Amniotic stem cell (primary cell): ENCODE measurements around the gene INS.

Source experiments
- DNase-seq: peaks from one replicate; lab custom pipeline; 2025; lab: John Stamatoyannopoulos, UW

INS gene

DNA sequence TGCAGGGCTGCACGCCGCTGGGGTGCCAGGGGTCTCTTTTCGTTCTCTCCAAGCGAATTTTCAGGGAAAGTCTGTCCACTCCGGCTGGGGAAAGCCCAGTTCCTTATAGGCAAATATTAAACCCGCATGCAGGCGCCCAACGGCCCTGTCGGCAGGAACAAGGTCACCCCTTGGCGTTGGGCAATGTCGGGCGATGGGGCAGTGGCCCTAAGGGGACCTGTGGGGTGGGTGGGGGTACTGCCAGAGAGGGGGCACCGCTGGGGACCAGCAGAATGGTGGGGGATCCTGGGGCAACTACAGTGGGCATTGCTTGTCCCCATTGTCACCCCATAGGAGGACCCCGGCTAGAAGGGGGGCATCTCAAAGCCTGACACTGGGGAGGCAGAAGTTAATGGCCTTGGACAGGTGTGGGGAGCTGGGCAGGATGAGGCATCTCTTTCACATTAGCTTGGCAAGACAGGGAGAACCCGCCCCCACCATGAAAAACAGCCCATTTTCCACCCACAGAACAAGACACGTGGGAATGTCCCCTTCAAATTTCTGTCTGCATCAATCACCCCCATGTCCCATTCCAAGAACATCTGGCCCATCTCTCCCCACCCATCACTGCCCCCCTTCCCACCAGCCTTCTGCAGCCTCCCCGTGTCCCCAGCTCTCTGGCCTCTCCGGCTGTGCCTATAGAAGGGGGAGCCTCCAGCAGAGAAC, 16.3 kb downstream of the INS start:
- no peak for DNase-seq

DNA sequence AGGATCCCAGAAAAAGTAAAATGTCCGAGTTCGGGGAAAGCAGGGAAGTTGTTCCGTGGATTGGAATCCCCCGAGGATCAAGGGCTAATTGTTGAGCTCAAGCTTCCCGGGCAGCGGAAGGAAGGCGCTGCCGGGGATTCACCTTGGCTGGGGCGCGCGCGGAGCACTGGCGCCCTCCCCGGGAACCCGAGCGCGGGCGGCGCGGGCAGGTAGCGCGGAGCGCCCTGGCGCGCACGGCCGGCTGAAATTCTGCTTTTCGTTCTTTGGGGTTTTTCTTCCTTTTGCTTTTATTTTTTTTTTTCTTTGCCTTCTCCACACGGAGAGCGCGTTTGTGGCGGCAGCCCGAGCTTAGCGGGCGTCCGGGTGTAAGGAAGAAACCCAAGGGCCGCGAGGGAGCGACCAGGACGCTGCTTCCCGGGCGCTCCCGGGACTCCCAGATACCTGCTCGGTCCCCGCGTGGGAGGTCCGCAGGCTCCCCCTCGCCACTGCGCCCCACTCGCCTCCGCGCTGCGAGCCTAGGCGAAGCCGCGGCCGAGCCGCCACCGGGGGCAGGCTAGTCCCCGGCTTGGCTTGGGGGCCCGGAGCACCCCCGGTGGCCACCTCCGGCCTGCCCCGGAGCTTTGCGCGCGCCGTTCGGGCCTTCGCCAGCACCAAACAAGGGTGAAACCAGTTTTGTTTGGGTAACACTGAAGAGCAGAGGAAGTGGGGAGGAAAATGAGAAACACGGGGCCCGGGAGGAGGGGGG, 17.0 kb downstream of the INS start:
- DNase-seq: no peak

DNA sequence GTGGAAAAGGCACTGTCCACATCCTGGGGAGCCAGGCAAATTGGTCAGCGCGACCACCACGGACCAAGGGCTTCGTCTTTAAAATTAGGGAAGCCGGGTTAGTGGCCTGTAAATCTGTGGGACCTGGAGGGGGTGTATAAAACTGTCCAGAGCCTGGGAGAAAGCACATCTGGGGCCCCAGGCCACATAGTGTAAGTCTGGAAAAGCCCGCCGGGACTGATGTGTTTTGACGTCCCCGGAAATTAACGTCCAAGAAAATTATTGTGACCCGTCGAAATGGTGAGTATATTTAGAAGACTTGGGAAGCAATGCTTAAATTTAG, 17.6 kb downstream of the INS start:
- no peak for DNase-seq

DNA sequence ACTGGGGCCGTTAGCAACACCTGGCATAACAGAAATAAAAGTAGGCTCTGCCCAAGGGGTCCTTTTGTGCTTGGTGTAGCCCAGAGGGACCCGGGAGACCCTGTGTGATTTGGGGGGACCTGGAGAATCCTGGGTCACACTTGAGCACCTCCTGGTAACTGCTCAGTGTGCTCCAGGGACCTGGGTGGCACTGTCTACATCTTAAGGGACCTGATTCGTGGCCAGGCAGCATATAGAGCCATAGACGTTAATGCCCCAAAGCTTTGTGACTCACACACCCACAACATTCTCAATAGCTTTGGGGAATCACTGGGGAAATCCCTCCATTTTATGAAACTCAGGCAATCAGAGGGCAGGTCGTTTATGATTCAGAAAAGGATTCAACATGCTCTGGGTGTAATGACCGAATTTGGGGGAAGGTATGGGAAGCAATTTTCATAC, 18.2 kb downstream of the INS start:
- peak; percentile 19 for DNase-seq

DNA sequence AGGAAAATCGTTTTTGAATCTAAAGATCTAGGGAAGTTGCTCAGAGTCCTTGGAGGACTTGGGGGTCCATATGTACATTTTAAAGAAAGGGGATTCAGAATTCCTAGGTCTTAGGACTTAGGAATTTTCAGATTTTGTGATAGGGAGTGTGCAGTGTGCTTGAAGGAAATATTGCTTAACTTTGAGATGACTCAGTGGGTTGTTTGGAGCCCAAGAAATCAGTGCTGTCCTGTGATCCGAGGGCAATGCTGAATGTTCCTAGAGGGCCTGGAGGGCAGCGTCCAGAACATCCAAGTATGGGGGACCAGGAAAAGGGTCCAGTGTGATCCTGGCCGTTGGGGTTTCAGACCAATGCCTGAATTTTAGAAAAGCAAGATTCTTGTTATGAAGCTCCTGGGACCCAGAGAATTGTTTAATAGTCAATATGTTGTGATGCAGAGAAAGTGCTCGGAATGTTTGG, 18.7 kb downstream of the INS start:
- DNase-seq: no peak

DNA sequence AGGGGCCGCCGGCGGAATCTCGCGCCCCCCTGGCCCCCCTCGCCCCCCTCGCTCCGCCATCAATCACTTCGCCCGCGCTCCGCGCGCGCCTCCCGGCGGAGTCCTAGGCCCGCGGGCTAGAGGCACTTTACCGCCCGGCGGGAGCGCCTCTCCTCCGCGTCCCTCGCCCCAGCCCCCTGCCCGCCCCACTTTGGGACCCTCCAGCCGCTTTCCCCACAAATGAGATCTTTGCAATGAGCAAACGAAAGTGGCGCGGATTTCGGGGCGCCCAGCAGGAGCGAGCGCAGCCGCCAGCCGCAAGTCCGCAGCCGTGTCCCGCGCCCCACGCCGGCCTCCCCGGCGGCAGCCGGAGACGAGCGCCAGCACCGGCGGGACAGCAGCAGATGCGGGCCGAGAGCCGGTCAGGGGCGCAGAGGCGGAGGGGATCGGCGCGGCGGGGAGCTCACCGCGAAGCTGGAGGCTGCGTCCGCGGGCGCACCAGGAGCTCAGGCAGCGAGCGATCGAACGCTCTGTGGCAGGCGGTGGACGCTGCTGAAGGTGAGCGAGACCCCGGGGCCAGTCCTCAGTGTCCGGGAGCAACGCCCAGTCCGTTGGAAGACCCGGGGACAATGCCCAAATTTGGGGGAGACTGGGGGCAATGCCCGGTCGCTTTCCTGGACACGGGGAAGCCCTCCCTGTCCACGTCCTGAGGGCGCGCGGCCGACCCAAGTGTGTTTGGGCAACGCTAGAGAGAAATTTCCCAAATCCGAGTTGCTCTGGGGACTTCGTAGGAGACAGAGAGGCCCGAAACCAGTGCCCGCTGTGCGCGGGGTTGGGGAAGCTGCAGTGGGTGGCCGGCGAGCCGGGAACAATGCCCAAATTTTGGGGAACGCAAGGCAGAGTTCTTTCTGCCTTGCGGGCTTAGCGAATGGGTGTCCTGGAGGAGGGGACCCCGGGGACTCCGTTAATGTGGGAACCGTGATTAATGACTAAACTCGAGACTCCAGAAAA, 20.3 kb downstream of the INS start:
- DNase-seq: no peak

GRCh38 chr11:2139621-2140337, 21.2 kb downstream of the INS start:
- no peak for DNase-seq

DNA sequence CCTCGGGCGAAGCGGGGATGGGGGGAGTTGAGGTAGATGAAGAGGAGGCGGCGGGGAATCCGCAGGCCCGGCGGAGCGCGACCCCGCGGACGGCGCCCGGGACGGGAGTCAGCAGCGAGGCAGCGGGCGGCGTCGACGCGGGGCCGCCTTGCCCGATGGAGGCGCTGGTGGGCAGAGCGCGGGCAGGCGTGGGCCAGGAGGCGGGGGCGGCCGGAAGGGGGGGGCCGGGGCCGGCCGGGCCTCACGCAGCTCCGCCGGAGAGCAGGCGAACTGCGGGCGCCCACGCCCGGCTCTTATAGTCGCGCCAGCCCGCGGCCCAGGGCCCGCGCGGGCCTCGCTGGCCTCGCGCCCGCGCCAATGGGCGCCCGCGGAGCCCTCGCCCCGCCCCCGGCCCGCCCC, 21.9 kb downstream of the INS start, which contains the start of gene IGF2:
Gene IGF2, minus strand, starts transcription at position 267 of the 399 bp plus-strand sequence. CDS start 3,866 bp downstream, outside the sequence.
- no peak for DNase-seq

DNA sequence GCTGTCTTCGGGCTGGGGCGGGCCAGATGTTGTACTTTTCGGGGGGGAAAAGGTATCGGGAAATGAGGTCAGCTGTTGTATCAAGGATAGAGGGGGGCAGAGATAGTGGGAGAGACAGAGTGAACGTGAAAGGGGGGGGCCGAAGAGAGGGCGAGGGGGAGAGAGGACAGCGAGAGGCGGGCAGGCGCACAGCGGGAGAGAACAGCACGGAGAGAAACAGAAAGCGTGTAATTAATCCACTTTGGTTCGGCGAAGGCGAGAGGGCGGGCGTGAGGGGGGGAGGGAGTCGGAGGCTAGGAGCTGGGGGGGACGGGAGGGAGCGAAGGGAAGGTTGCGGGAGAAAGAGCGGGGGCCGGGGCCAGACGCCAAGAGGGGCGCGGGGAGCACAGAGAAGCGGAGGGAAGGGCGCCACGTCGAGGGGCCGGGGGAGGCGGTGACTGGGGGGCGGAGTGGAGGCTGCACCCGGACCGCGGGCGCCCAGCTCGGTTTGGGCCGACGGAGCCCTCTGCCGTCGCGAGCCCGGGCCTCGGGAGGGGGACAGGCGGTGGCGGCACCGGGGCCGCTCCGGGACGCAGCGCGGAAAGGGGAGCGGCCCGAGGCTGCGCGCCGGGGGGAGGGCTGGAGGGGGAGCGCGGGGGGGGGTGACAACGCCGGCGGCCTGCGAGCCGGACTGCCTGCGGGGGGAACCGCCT, 22.4 kb downstream of the INS start:
- DNase-seq: no peak

DNA sequence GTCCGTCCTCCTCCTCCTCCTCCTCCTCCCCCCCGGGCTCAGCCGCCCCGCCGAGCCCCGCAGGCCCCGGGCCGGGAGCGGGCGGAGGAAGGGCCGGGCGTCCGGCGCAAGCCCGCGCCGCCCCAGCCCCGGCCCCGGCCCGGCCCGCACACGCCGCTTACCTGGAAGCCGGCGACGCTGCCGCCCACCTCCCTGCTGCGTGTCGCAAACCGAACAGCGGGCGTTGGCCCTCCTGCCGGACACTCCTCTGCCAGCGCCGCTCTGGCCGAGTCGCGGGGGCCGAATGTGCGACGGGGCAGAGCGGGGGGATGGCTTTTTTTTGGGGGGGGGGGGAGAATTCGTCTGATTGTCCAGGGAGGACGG, 23.0 kb downstream of the INS start:
- no peak for DNase-seq

DNA sequence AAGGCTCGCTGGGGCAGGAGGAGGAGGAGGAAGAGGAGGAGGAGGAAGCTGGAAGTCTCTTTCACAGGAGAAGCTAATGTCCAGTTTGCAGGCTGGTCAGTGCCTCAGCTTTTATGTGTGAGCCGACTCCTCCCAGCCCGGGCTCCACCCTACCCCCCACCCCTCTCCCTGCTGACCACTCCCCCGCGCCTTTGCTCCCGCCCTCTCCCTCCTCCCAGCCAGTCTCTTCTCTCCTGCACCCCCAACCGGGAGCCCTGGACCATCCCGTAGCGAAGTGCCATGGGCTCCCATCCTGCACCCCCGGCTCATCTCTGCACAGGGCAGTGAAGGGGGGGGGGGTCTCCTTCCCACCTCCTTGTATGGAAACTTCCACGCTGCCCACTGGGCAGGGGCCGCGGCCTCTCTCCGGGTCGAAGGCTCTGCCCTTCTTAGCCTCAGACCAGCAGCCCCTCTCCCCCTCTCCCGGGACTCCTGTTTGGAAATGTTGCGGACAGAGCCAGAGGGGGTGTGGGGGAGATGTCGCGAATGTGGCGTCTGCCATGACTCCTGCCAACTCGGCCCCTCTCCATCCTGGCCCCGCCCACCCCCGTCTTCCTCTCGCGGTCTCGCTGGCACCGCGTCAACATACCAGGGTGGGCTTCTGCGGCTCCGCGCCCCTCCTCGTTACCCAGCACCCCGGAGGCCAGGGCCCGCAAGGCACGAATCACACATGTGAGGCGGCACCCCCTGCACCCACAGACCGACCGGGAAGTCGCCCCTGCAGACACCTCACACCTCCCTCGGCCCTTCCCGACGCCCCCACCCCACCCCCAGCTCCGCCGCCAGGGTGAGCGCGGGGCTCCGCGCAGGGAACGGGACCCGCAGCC, 23.6 kb downstream of the INS start:
- DNase-seq: peak; percentile 28

GRCh38 chr11:2136952-2137201, 24.1 kb downstream of the INS start:
- no peak for DNase-seq

- DNase-seq: no peak
These were observed 24.6 kb downstream of the INS start for GRCh38 chr11:2136209-2136951.

GRCh38 chr11:2135648-2136201, 25.3 kb downstream of the INS start:
- no peak for DNase-seq

- DNase-seq: no peak
These were observed 25.9 kb downstream of the INS start for GRCh38 chr11:2135018-2135569.

- DNase-seq: no peak
These were observed 26.7 kb downstream of the INS start for GRCh38 chr11:2134022-2135010.

DNA sequence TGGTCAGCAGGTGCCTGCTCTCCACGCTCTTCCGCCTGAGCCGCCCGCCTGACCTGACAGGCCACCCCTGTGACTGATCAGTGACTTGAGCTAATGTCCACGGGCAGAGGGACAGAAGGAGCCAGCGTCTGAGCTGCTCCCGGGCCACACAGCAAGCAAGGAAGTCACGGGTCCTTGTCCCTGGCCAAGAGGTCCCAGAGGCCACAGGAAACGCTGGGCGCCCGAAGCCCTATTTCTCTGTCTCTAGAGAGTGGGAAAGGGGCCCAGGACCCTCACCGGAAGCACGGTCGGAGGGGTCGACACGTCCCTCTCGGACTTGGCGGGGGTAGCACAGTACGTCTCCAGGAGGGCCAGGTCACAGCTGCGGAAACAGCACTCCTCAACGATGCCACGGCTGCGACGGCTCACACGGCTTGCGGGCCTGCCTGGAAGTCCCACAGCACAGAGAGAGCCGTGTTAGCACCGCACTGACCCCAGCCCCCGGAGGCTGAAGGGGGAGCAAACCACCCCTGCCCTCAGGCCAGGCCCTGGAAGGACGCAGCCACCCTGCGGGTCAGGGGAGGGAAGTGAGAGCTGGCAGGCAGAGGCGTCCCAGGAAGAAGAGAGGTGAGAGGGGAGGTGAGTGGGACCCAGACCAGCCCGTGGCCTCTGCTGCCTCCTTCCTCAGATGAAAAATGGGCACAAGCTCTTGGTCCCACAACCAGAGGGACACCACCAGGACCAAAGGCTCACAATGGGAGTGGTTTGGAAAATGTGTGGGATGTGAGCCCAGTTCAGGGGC, 27.6 kb downstream of the INS start:
- no peak for DNase-seq
